ENCODE data around the gene PLAAT3. TPM values are rescaled to one million over a fixed set of nuclear protein-coding genes. Genes with fewer than 3 reads are reported as not detected.
A peak's percentile ranks its signal among the peaks of the same experiment; 100 is the strongest.
"Not testable (repeated sequence)": the region's sequence is repeated elsewhere in the genome, so short reads cannot be mapped to it uniquely, and the experiment has no call there.

The PLAAT3 gene
- total RNA-seq, 2 donors from 2014 or later: 3.8 to 13.2 TPM

- TF ChIP-seq, protein P1, sequence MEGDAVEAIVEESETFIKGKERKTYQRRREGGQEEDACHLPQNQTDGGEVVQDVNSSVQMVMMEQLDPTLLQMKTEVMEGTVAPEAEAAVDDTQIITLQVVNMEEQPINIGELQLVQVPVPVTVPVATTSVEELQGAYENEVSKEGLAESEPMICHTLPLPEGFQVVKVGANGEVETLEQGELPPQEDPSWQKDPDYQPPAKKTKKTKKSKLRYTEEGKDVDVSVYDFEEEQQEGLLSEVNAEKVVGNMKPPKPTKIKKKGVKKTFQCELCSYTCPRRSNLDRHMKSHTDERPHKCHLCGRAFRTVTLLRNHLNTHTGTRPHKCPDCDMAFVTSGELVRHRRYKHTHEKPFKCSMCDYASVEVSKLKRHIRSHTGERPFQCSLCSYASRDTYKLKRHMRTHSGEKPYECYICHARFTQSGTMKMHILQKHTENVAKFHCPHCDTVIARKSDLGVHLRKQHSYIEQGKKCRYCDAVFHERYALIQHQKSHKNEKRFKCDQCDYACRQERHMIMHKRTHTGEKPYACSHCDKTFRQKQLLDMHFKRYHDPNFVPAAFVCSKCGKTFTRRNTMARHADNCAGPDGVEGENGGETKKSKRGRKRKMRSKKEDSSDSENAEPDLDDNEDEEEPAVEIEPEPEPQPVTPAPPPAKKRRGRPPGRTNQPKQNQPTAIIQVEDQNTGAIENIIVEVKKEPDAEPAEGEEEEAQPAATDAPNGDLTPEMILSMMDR (IDR thresholded peaks at IDR 0.05): no peak
- intact Hi-C loops (cut with DNase I): no loop called here
- peak; percentile 6 for DNase-seq
- no peak overlapping the region for H3K27ac ChIP-seq
- H3K9me3 ChIP-seq: no peaks in the 10 kb centered on the region
- no peaks in the 10 kb centered on the region for H3K27me3 ChIP-seq
- H3K9ac ChIP-seq (ENCODE audit: low read depth in 2 of 2, low read length in 2 of 2): no peak overlapping the region
- no peaks in the 10 kb centered on the region for H3K4me1 ChIP-seq
- no peak overlapping the region for H3K4me3 ChIP-seq
- H3K36me3 ChIP-seq: no peaks in the 10 kb centered on the region
Observed at GRCh38 chr11:63549411-63549810, 64.8 kb downstream of the PLAAT3 start.

GRCh38 chr11:63548178-63548577 lies 66.1 kb downstream of the PLAAT3 start:
- TF ChIP-seq, protein P1 (IDR thresholded peaks at IDR 0.05): no peak
- Histone ChIP-seq H3K4me1 (no peaks in the 10 kb centered on the region), H3K9ac (ENCODE audit: low read depth in 2 of 2, low read length in 2 of 2) (no peak overlapping the region), H3K4me3 (no peak overlapping the region), H3K36me3 (no peaks in the 10 kb centered on the region), H3K27ac (no peak overlapping the region), H3K27me3 (no peaks in the 10 kb centered on the region), H3K9me3 (no peaks in the 10 kb centered on the region)
- intact Hi-C loops (cut with DNase I): no loop called here
- peak; percentile 4 for DNase-seq

DNA sequence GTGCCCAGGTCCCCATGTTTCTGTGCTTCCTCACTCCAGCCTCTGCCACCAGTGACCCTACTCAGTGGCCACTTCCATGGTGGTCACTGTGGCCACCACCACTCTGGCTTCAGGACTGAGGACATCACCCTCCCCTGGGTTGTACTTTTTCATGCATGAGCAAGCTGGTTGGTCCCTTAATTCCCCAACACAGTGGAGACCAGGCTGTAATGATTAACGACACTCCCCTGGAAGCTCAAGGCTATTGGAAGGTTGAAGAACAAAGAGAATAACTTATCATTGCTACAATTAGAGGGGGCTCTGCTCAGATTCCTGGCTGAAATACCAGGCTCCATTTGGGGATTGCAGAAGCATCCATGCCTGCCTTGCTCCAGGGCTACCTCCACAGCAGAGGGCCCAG lies 67.2 kb downstream of the PLAAT3 start:
- H3K9ac ChIP-seq (ENCODE audit: low read depth in 2 of 2, low read length in 2 of 2): no peak overlapping the region
- no peak overlapping the region for H3K4me3 ChIP-seq
- no peaks in the 10 kb centered on the region for H3K27me3 ChIP-seq
- H3K27ac ChIP-seq: no peak overlapping the region
- TF ChIP-seq, protein P1 (IDR thresholded peaks at IDR 0.05): no peak
- H3K4me1 ChIP-seq: no peaks in the 10 kb centered on the region
- peak; percentile 2 for DNase-seq
- H3K36me3 ChIP-seq: no peaks in the 10 kb centered on the region
- no peaks in the 10 kb centered on the region for H3K9me3 ChIP-seq
- intact Hi-C loops (cut with DNase I): no loop called here

GRCh38 chr11:63543711-63544110 lies 70.5 kb downstream of the PLAAT3 start:
- H3K36me3 ChIP-seq: no peaks in the 10 kb centered on the region
- intact Hi-C loops (cut with DNase I): no loop called here
- TF ChIP-seq, protein P1 (IDR thresholded peaks at IDR 0.05): no peak
- no peak overlapping the region for H3K4me3 ChIP-seq
- no peak for DNase-seq
- H3K9me3 ChIP-seq: no peaks in the 10 kb centered on the region
- no peaks in the 10 kb centered on the region for H3K27me3 ChIP-seq
- no peaks in the 10 kb centered on the region for H3K4me1 ChIP-seq
- no peak overlapping the region for H3K27ac ChIP-seq
- no peak overlapping the region for H3K9ac ChIP-seq (ENCODE audit: low read depth in 2 of 2, low read length in 2 of 2)

- H3K36me3 ChIP-seq; H3K4me1 ChIP-seq; H3K9me3 ChIP-seq; H3K4me3 ChIP-seq; DNase-seq; intact Hi-C loops (cut with DNase I); H3K27me3 ChIP-seq; H3K27ac ChIP-seq; H3K9ac ChIP-seq (ENCODE audit: low read depth in 2 of 2, low read length in 2 of 2): not testable (repeated sequence)
Observed at GRCh38 chr11:63542506-63542905, 71.7 kb downstream of the PLAAT3 start.

DNA sequence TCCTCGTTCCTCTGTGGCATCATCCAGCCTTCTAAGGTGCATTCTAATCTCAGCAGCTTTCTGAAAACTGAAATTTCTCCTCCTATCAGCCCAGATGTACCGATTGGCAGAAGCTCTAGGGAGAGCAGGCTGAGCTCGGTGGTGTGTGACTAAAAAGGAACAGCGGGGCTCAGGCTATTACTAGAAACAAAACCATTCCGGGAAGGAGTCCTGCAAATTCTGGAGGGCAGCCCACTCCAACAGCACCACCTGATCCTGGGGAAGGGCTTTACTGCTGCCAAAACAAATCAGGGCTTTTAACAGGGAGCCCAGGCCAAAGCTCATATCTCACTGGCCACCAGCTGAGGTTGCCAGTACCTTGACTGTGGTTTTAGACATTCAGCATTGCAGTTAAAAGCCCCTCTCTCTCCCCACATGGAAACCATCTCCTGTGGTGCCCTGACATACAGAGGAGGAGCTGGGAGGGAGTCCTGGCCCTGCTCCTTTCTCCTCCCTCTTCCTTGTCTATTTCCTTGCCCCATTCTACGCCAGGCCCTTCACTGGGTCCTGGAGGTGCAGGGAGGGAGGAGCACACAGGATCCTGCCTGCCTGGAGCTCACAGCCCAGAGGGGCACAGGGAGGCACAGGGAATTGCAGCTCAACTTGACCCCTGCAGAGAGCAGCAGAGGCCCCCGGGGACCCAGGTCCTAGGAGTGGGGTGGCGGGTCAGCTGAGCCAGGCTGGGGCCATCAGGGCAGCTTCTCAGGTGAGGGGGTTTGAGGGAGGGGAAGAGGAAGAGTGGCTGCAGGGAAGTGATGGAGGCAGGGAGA lies 76.7 kb downstream of the PLAAT3 start:
- Histone ChIP-seq H3K9me3 (no peaks in the 10 kb centered on the region), H3K4me3 (peak overlapping the region; percentile 42)
- intact Hi-C loops (cut with DNase I): no loop called here

More for the DNA sequence above, 76.7 kb downstream of the PLAAT3 start:
- Histone ChIP-seq H3K27ac (peak overlapping the region; percentile 73), H3K9ac (ENCODE audit: low read depth in 2 of 2, low read length in 2 of 2) (peak overlapping the region; percentile 68 to 75), H3K27me3 (no peaks in the 10 kb centered on the region), H3K36me3 (no peaks in the 10 kb centered on the region), H3K4me1 (peaks cover 10% of the 10 kb centered on the region)
- no peak for DNase-seq
- TF ChIP-seq, protein P1 (IDR thresholded peaks at IDR 0.05): no peak
